Lower lobe of right lung (tissue), 2 donors: ENCODE measurements around the gene USP17L25. TPM values are rescaled to one million over a fixed set of nuclear protein-coding genes. Genes with fewer than 3 reads are reported as not detected.
"Not testable (repeated sequence)": the region's sequence is repeated elsewhere in the genome, so short reads cannot be mapped to it uniquely, and the experiment has no call there.

ENCODE experiments used
- ATAC-seq, 2 donors: fragments of 200-7000 bp; cut with Tn5 transposase; one replicate each; pipeline ENCODE4 v1.9.1; 2020 to 2022; ENCODE audit warnings: mild to moderate bottlenecking in 2 of 2, moderate library complexity in 2 of 2
- DNase-seq: peaks from one replicate; pipeline ENCODE4 v3.0.0-alpha.2; 2020
- H3K27ac ChIP-seq: fragments of 200-600 bp; one replicate; pipeline ENCODE4 v1.8.0; 2022
- H3K27me3 ChIP-seq: fragments of 200-600 bp; one replicate; pipeline ENCODE4 v1.8.0; 2022; ENCODE audit warnings: low read depth
- H3K36me3 ChIP-seq: fragments of 200-600 bp; one replicate; pipeline ENCODE4 v1.8.0; 2022; ENCODE audit warnings: mild to moderate bottlenecking
- H3K4me1 ChIP-seq: fragments of 200-600 bp; one replicate; pipeline ENCODE4 v1.8.0; 2022
- H3K4me3 ChIP-seq: fragments of 200-600 bp; one replicate; pipeline ENCODE4 v1.8.0; 2022; ENCODE audit warnings: mild to moderate bottlenecking
- H3K9me3 ChIP-seq: fragments of 200-600 bp; one replicate; pipeline ENCODE4 v1.8.0; 2022
- intact Hi-C: fragments of 100-400 bp; cut with DNase I; formaldehyde crosslinking; loops from one replicate; pipeline ENCODE4 v1.11.0; 2022
- long read RNA-seq: library from polyadenylated mRNA; unstranded; transcript quantifications from one replicate; pipeline ENCODE4 v2.0.0, GENCODE V29; 2021
- total RNA-seq: library from RNA; stranded (reverse); fragmentation: NEBNext Ultra II Directional; extraction: Animal tissue kit (Norgen Biotek cat#: 25700); gene quantifications from one replicate; pipeline ENCODE4 v1.2.1, GENCODE V29; 2021
- donor health status: DM: no; HTN: yes; CAD: no; lungs with severe emphysema.

USP17L25 gene
- total RNA-seq, result not detected
- long read RNA-seq, result 0 reads

DNA sequence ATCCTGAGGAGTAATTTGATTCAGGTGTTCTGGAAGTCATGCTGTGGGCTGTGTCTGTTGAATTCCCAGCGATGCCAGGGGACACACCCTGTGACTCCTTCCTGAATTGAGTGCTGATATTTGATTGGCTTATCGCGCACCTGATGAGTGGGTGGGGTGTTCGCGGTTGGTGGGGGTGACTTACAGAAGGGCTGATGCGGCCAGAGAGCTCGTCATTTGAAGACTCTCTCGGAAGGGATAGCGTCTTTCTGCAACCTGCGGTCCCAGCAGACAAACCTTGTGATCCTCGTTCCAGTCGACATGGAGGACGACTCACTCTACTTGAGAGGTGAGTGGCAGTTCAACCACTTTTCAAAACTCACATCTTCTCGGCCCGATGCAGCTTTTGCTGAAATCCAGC is at the start of gene USP17L25:
TSS of gene USP17L25 (plus strand) at position 301 of the 400 bp plus-strand sequence. CDS start at position 301, 0 bp downstream.
- H3K4me3 ChIP-seq, H3K9me3 ChIP-seq, H3K4me1 ChIP-seq, intact Hi-C loops, ATAC-seq, DNase-seq, H3K27me3 ChIP-seq, H3K36me3 ChIP-seq, H3K27ac ChIP-seq: not testable (repeated sequence)

GRCh38 chr4:9324191-9324590 is 5.5 kb upstream of the USP17L25 start:
- ATAC-seq, DNase-seq, H3K27ac ChIP-seq, H3K4me3 ChIP-seq, H3K36me3 ChIP-seq, H3K9me3 ChIP-seq, H3K4me1 ChIP-seq, intact Hi-C loops, H3K27me3 ChIP-seq: not testable (repeated sequence)

DNA sequence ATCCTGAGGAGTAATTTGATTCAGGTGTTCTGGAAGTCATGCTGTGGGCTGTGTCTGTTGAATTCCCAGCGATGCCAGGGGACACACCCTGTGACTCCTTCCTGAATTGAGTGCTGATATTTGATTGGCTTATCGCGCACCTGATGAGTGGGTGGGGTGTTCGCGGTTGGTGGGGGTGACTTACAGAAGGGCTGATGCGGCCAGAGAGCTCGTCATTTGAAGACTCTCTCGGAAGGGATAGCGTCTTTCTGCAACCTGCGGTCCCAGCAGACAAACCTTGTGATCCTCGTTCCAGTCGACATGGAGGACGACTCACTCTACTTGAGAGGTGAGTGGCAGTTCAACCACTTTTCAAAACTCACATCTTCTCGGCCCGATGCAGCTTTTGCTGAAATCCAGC is 4.8 kb upstream of the USP17L25 start, which contains the start of gene USP17L24:
TSS of gene USP17L24 (plus strand) at position 301 of the 400 bp plus-strand sequence. CDS start at position 301, 0 bp downstream.
- ATAC-seq, H3K4me3 ChIP-seq, H3K9me3 ChIP-seq, H3K4me1 ChIP-seq, DNase-seq, H3K36me3 ChIP-seq, intact Hi-C loops, H3K27ac ChIP-seq, H3K27me3 ChIP-seq: not testable (repeated sequence)

DNA sequence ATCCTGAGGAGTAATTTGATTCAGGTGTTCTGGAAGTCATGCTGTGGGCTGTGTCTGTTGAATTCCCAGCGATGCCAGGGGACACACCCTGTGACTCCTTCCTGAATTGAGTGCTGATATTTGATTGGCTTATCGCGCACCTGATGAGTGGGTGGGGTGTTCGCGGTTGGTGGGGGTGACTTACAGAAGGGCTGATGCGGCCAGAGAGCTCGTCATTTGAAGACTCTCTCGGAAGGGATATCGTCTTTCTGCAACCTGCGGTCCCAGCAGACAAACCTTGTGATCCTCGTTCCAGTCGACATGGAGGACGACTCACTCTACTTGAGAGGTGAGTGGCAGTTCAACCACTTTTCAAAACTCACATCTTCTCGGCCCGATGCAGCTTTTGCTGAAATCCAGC is 4.6 kb downstream of the USP17L25 start, which contains the start of gene USP17L26:
TSS of gene USP17L26 (plus strand) at position 301 of the 400 bp plus-strand sequence. CDS start at position 301, 0 bp downstream.
- H3K27me3 ChIP-seq, H3K4me3 ChIP-seq, intact Hi-C loops, H3K27ac ChIP-seq, ATAC-seq, DNase-seq, H3K4me1 ChIP-seq, H3K36me3 ChIP-seq, H3K9me3 ChIP-seq: not testable (repeated sequence)

DNA sequence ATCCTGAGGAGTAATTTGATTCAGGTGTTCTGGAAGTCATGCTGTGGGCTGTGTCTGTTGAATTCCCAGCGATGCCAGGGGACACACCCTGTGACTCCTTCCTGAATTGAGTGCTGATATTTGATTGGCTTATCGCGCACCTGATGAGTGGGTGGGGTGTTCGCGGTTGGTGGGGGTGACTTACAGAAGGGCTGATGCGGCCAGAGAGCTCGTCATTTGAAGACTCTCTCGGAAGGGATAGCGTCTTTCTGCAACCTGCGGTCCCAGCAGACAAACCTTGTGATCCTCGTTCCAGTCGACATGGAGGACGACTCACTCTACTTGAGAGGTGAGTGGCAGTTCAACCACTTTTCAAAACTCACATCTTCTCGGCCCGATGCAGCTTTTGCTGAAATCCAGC is 9.4 kb downstream of the USP17L25 start, which contains the start of gene USP17L5:
TSS of gene USP17L5 (plus strand) at position 301 of the 400 bp plus-strand sequence. CDS start at position 301, 0 bp downstream.
- ATAC-seq, H3K4me1 ChIP-seq, H3K27ac ChIP-seq, intact Hi-C loops, H3K9me3 ChIP-seq, H3K27me3 ChIP-seq, DNase-seq, H3K4me3 ChIP-seq, H3K36me3 ChIP-seq: not testable (repeated sequence)

GRCh38 chr4:9343848-9344247 is 14.1 kb downstream of the USP17L25 start, which contains the start of gene USP17L27:
USP17L27 (plus strand) TSS chr4:9344148; CDS start chr4:9344148, 0 bp downstream.
- H3K27ac ChIP-seq, H3K4me1 ChIP-seq, H3K27me3 ChIP-seq, H3K4me3 ChIP-seq, DNase-seq, H3K36me3 ChIP-seq, ATAC-seq, H3K9me3 ChIP-seq, intact Hi-C loops: not testable (repeated sequence)

DNA sequence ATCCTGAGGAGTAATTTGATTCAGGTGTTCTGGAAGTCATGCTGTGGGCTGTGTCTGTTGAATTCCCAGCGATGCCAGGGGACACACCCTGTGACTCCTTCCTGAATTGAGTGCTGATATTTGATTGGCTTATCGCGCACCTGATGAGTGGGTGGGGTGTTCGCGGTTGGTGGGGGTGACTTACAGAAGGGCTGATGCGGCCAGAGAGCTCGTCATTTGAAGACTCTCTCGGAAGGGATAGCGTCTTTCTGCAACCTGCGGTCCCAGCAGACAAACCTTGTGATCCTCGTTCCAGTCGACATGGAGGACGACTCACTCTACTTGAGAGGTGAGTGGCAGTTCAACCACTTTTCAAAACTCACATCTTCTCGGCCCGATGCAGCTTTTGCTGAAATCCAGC is 18.9 kb downstream of the USP17L25 start, which contains the start of gene USP17L28:
TSS of gene USP17L28 (plus strand) at position 301 of the 400 bp plus-strand sequence. CDS start at position 301, 0 bp downstream.
- H3K4me3 ChIP-seq, H3K9me3 ChIP-seq, H3K27me3 ChIP-seq, H3K27ac ChIP-seq, H3K4me1 ChIP-seq, intact Hi-C loops, H3K36me3 ChIP-seq, DNase-seq, ATAC-seq: not testable (repeated sequence)

- DNase-seq, intact Hi-C loops, ATAC-seq: not testable (repeated sequence)
Observed at GRCh38 chr4:9350866-9351265, 21.2 kb downstream of the USP17L25 start.

GRCh38 chr4:9353338-9353737 is 23.6 kb downstream of the USP17L25 start, which contains the start of gene USP17L29:
USP17L29 (plus strand) TSS chr4:9353638; CDS start chr4:9353638, 0 bp downstream.
- ATAC-seq, H3K4me1 ChIP-seq, H3K9me3 ChIP-seq, H3K4me3 ChIP-seq, H3K27ac ChIP-seq, DNase-seq, H3K27me3 ChIP-seq, intact Hi-C loops, H3K36me3 ChIP-seq: not testable (repeated sequence)

More at GRCh38 chr4:9350866-9351265, 21.2 kb downstream of the USP17L25 start:
- not testable (repeated sequence) for H3K27ac ChIP-seq, H3K27me3 ChIP-seq, H3K9me3 ChIP-seq, H3K4me3 ChIP-seq, H3K4me1 ChIP-seq, H3K36me3 ChIP-seq

- H3K4me1 ChIP-seq, H3K27me3 ChIP-seq, H3K9me3 ChIP-seq, ATAC-seq, H3K27ac ChIP-seq, H3K36me3 ChIP-seq, intact Hi-C loops, H3K4me3 ChIP-seq, DNase-seq: not testable (repeated sequence)
Observed at GRCh38 chr4:9362829-9363228, 33.1 kb downstream of the USP17L25 start, which contains the start of gene USP17L30. USP17L30 (plus strand) TSS chr4:9363129; CDS start chr4:9363129, 0 bp downstream.

- ATAC-seq, H3K4me3 ChIP-seq, H3K27me3 ChIP-seq, H3K27ac ChIP-seq, intact Hi-C loops, H3K9me3 ChIP-seq, H3K4me1 ChIP-seq, DNase-seq, H3K36me3 ChIP-seq: not testable (repeated sequence)
Observed at GRCh38 chr4:9379881-9380280, 50.2 kb downstream of the USP17L25 start.
